GM19023 (cell line): ENCODE measurements around the gene LDLR.
"Not testable (repeated sequence)": the region's sequence is repeated elsewhere in the genome, so short reads cannot be mapped to it uniquely, and the experiment has no call there.

ENCODE experiments used
- ATAC-seq: cut with Tn5 transposase; IDR thresholded peaks from one replicate; pipeline ENCODE4 v1.9.1; 2021; ENCODE audit warnings: mild to moderate bottlenecking, moderate library complexity; ENCODE audit not compliant: unreplicated experiment

Gene LDLR

GRCh38 chr19:11102944-11103343 lies 13.7 kb downstream of the LDLR start:
- no peak for ATAC-seq

- ATAC-seq: not testable (repeated sequence)
These were observed 14.4 kb downstream of the LDLR start for GRCh38 chr19:11103667-11104066.

- no peak for ATAC-seq
These were observed 15.9 kb downstream of the LDLR start for GRCh38 chr19:11105014-11105636.

DNA sequence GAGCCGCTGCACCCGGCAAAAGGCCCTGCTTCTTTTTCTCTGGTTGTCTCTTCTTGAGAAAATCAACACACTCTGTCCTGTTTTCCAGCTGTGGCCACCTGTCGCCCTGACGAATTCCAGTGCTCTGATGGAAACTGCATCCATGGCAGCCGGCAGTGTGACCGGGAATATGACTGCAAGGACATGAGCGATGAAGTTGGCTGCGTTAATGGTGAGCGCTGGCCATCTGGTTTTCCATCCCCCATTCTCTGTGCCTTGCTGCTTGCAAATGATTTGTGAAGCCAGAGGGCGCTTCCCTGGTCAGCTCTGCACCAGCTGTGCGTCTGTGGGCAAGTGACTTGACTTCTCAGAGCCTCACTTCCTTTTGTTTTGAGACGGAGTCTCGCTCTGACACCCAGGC lies 17.2 kb downstream of the LDLR start:
- no peak for ATAC-seq

DNA sequence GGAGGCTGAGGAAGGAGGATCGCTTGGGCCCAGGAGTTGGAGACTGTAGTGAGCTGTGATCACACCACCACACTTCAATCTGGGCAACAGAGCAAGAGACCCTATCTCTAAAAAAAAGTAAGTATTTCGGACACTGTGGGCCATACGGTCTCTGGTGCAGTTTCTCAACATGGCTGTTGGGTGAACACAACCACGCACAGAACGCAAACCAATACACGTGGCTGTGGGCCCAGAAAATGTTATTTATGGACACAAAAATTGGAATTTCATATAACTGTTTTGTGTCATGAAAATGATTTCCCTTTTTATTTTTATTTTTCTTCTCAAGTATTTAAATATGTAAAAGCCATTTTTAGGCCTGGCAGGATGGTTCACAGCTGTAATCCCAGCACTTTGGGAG lies 19.5 kb downstream of the LDLR start:
- no peak for ATAC-seq

GRCh38 chr19:11111117-11111770 lies 22.0 kb downstream of the LDLR start:
- no peak for ATAC-seq

DNA sequence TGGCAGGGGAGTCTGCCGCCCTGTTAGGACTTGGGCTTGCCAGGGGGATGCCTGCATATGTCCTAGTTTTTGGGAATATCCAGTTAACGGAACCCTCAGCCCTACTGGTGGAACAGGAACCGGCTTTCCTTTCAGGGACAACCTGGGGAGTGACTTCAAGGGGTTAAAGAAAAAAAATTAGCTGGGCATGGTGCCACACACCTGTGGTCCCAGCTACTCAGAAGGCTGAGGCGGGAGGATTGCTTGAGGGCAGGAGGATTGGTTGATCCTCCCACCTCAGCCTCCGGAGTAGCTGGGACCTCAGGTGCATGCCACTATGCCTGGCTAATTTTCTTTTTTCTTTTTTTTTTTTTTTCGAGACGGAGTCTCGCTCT lies 22.5 kb downstream of the LDLR start:
- no peak for ATAC-seq

GRCh38 chr19:11113140-11113708 lies 24.0 kb downstream of the LDLR start:
- no peak for ATAC-seq

- ATAC-seq: no peak
These were observed 25.8 kb downstream of the LDLR start for GRCh38 chr19:11115042-11115441.

- no peak for ATAC-seq
These were observed 26.7 kb downstream of the LDLR start for GRCh38 chr19:11115895-11116446.

DNA sequence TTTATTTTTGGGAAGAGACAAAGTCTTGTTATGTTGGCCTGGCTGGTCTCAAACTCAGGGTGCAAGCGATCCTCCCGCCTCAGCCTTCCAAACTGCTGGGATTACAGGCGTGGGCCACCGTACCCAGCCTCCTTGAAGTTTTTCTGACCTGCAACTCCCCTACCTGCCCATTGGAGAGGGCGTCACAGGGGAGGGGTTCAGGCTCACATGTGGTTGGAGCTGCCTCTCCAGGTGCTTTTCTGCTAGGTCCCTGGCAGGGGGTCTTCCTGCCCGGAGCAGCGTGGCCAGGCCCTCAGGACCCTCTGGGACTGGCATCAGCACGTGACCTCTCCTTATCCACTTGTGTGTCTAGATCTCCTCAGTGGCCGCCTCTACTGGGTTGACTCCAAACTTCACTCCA lies 27.2 kb downstream of the LDLR start:
- ATAC-seq: no peak

- ATAC-seq: not testable (repeated sequence)
These were observed 32.7 kb downstream of the LDLR start for GRCh38 chr19:11121963-11122362.

DNA sequence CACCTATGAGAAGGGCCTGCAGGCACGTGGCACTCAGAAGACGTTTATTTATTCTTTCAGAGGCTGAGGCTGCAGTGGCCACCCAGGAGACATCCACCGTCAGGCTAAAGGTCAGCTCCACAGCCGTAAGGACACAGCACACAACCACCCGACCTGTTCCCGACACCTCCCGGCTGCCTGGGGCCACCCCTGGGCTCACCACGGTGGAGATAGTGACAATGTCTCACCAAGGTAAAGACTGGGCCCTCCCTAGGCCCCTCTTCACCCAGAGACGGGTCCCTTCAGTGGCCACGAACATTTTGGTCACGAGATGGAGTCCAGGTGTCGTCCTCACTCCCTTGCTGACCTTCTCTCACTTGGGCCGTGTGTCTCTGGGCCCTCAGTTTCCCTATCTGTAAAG lies 33.9 kb downstream of the LDLR start:
- no peak for ATAC-seq

GRCh38 chr19:11124157-11124556 lies 34.9 kb downstream of the LDLR start:
- not testable (repeated sequence) for ATAC-seq

DNA sequence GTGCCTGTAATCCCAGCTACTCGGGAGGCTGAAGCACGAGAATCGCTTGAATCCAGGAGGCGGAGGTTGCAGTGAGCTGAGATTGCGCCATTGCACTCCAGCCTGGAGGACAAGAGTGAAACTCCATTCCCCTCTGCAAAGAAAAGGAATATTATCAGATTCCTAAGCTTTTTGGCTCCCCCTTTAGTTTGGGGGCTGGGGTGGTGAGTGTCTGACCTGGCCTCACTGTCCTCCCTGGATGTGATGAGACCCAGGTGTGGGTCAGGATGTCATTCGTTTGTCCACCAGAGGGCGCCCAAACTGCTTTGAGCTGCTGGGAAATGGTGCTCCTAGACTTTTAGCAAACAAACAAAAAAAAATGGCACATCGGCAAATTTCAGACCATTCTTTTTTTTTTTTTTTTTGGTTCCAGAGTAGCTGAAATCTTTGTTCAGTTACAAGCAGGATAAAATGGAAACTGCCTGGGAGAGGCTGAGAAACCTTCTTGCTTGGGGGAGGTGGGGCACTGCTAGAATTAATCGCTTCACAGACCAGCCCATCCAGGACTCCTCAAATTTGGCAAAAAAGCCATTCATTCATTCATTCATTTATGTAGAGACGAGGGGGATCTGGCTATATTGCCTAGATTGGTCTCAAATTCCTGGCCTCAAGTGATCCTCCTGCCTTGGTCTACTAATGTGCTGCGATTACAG lies 36.9 kb downstream of the LDLR start:
- ATAC-seq: no peak

GRCh38 chr19:11127905-11128304 lies 38.6 kb downstream of the LDLR start:
- no peak for ATAC-seq

DNA sequence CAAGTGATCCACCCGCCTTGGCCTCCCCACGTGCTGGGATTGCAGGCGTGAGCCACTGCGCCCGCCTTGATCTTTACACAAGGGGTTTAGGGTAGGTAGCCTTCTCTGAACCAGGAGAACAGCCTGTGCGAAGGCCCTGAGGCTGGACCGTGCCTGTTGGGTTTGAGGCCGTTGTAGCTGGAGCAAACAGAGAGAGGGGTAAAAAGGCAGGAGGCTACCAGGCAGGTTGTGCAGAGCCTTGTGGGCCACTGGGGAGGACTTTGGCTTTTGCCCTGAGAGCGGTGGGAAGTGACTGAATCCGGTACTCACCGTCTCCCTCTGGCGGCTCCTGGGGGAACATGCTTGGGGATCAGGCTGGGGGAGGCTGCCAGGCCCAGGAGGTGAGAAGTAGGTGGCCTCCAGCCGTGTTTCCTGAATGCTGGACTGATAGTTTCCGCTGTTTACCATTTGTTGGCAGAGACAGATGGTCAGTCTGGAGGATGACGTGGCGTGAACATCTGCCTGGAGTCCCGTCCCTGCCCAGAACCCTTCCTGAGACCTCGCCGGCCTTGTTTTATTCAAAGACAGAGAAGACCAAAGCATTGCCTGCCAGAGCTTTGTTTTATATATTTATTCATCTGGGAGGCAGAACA lies 41.7 kb downstream of the LDLR start:
- no peak for ATAC-seq

DNA sequence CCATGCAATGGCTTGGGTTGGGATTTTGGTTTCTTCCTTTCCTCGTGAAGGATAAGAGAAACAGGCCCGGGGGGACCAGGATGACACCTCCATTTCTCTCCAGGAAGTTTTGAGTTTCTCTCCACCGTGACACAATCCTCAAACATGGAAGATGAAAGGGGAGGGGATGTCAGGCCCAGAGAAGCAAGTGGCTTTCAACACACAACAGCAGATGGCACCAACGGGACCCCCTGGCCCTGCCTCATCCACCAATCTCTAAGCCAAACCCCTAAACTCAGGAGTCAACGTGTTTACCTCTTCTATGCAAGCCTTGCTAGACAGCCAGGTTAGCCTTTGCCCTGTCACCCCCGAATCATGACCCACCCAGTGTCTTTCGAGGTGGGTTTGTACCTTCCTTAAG lies 42.2 kb downstream of the LDLR start:
- no peak for ATAC-seq

DNA sequence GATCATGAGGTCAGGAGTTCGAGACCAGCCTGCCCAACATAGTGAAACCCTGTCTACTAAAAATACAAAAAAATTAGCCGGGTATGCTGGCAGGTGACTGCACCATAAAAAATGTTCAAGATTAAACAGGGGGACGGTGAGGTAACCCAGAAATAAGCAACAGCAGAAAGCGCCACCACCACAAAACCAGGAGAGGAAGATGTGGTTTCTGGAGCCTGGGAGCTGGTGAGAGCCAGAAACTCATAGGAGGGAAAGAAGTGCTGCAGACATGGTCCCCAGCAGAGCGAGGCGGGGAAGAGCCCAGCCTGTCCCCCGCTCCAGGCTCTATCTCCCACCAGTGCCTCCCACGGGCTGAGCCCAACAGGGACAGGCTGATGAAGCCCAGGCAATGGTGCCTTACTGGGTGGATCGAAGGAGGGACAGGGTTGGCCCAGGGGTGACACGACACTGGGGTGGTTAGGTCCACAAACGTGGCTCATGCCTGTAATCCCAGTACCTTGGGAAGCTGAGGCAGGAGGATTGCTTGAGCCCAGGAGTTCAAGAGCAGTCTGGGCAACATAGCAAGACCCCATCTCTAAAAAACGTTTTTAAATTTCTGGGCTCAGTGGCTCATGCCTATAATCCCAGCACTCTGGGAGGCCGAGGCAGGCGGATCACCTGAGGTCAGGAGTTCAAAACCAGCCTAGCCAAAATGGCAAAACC lies 47.3 kb downstream of the LDLR start:
- ATAC-seq: no peak

GRCh38 chr19:11137542-11138384 lies 48.5 kb downstream of the LDLR start:
- ATAC-seq: no peak
